HG03175 (cell line): ENCODE results near the gene OST4.
A peak's percentile ranks its signal among the peaks of the same experiment; 100 is the strongest.
"Not testable (repeated sequence)": the region's sequence is repeated elsewhere in the genome, so short reads cannot be mapped to it uniquely, and the experiment has no call there.

ENCODE experiments used
- ATAC-seq: cut with Tn5 transposase; IDR thresholded peaks from one replicate; pipeline ENCODE4 v1.9.1; 2021; ENCODE audit warnings: mild to moderate bottlenecking, moderate library complexity; ENCODE audit not compliant: unreplicated experiment

OST4 gene

DNA sequence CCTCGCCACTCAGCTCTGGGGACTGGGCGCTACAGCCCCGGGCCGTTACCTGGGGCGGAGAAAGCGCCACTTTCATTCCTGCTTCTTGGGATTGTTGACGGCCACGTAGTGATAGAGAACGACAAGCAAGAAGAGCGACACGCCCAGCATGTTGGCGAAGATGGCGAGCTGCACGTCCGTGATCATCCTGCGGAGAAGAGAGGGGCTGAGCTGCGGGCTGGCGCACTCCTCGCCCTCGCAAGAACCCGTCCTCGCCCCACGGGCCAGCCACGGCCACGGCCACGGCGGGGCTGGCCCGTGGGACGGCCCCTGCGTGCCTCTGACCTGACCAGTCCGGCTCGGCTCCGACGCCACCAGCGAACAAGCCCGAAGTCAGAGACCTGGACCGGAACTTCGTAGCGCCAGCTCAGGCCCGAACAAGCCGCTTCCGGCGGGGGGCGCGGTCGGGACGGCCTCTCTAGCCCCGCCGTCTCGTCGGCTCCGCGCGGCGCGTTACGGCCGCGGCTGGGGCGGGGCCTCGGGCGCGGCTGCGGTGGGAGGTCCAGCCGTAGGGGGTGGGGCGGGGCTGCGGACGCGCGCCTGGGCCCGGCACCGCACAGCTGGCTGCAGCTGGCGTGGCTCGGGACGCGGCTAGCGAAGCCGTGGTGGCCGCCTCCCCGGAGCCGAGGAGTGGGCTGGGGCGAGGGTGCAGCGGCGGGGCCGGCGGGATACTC, at the start of gene OST4:
Gene OST4 (minus strand): TSS at position 378 of the 713 bp plus-strand sequence.
- ATAC-seq: peak; percentile 89

DNA sequence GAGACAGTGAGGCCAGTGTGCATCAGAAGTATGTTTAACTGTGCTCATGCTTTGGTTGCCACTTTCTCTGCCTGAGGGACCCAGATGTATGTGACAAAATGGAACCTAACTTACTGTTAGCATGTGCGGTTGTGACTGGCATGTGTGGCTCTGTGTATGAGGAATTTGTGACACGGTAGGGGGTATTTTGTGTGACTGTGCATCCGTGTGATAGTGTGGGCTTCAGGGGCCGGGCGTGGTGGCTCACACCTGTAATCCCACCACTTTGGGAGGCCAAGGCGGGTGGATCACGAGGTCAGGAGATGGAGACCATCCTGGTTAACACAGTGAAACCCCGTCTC, 47.8 kb upstream of the OST4 start:
- not testable (repeated sequence) for ATAC-seq

- no peak for ATAC-seq
Measured at GRCh38 chr2:27118525-27119329, 47.3 kb upstream of the OST4 start, which contains the start of gene CGREF1. Gene CGREF1, minus strand, starts transcription at chr2:27119128. Its CDS starts 14,762 bp downstream, at chr2:27104366.

- ATAC-seq: no peak
Measured at GRCh38 chr2:27117995-27118524, 46.6 kb upstream of the OST4 start.

DNA sequence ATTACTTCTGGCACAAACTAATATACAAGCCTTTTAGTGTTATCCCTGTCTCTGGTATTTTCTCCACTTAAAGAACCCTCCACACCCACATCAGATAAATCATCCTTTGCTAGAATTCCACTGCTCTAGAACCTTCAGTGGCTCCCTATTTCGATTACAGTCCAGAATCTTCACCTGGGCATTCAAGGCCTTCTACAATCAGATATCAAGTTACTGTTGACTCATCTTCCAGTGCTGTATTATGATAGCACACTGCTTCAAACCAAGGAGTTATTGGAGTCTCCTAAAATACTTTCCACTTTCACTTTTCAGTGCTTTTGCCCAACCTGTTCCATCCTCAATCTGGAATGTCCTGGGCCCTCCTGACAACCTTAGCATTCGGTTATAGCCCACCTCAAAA, 44.1 kb upstream of the OST4 start:
- no peak for ATAC-seq

DNA sequence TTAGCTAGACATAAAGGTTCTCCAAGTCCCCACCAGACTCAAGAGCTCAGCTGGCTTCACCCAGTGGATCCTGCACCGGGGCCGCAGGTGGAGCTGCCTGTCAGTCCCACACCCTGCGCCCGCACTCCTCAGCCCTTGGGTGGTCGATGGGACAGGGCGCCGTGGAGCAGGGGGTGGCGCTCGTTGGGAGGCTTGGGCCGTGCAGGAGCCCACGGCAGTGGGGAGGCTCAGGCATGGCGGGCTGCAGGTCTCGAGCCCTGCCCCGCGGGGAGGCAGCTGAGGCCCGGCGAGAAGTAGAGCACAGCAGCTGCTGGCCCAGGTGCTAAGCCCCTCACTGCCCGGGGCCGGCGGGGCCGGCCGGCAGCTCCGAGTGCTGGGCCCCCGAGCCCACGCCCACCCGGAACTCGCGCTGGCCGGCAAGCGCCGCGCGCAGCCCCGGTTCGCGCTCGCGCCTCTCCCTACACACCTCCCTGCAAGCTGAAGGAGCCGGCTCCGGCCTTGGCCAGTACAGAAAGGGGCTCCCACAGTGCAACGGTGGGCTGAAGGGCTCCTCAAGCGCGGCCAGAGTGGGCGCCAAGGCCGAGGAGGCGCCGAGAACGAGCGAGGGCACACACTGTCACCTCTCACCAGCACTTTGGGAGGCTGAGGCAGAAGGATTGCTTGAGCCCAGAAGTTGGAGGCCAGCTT, 40.1 kb upstream of the OST4 start:
- not testable (repeated sequence) for ATAC-seq

DNA sequence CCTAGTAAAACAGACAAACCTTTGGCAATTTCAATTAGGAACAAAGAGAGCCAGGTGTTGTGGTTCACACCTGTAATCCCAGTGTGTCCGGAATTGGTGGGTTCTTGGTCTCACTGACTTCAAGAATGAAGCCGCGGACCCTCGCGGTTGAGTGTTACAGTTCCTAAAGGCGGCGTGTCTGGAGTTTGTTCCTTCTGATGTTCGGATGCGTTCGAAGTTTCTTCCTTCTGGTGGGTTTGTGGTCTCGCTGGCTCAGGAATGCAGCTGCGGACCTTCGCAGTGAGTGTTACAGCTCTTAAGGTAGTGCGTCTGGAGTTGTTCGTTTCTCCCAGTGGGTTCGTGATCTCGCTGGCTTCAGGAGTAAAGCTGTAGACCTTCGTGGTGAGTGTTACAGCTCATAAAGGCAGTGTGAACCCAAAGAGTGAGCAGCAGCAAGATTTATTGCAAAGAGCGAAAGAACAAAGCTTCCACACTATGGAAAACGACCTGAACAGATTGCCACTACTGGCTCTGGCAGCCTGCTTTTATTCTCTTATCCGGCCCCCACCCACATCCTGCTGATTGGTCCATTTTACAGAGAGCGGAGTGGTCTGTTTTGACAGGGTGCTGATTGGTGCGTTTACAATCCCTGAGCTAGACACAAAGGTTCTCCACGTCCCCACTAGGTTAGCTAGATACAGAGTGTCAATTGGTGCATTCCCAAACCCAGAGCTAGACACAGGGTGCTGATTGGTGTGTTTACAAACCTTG, 39.3 kb upstream of the OST4 start:
- not testable (repeated sequence) for ATAC-seq

GRCh38 chr2:27109083-27109482, 37.6 kb upstream of the OST4 start:
- ATAC-seq: no peak

DNA sequence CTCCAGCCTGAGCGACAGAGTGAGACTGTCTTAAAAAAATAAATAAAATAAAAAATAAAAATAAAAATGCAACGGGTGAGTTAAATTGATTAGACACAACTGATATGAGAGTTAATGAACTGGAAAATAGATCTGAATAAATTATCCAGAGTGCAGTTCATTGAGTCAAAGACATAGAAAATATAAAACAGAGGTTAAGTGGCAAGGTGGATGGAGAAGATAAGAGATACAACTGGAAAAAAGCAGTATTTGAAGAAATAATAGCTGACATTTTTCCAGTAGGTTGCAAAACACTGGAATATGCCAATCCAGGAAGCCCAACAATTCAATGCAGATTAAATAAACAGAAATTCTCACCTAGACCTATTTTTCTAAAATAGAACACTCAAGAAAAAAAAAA, 36.8 kb upstream of the OST4 start:
- ATAC-seq: no peak

GRCh38 chr2:27105981-27106380, 34.5 kb upstream of the OST4 start:
- no peak for ATAC-seq

- ATAC-seq: no peak
Measured at GRCh38 chr2:27102329-27102728, 30.9 kb upstream of the OST4 start.

- ATAC-seq: no peak
Measured at GRCh38 chr2:27100036-27100435, 28.6 kb upstream of the OST4 start.

DNA sequence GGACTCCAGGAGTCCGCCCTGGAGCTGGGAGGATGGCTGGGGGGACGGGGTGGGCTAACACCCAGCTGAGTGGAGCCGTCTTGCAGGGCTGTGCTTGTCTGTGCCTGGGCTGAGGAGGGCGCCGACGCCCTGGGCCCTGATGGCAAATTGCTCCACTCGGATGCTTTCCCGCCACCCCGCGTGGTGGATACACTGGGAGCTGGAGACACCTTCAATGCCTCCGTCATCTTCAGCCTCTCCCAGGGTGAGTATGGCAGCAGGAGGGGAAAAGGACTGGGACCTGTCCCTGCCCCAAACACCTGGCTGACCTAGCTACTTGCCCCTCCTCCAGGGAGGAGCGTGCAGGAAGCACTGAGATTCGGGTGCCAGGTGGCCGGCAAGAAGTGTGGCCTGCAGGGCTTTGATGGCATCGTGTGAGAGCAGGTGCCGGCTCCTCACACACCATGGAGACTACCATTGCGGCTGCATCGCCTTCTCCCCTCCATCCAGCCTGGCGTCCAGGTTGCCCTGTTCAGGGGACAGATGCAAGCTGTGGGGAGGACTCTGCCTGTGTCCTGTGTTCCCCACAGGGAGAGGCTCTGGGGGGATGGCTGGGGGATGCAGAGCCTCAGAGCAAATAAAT, 28.0 kb upstream of the OST4 start:
- ATAC-seq: no peak

DNA sequence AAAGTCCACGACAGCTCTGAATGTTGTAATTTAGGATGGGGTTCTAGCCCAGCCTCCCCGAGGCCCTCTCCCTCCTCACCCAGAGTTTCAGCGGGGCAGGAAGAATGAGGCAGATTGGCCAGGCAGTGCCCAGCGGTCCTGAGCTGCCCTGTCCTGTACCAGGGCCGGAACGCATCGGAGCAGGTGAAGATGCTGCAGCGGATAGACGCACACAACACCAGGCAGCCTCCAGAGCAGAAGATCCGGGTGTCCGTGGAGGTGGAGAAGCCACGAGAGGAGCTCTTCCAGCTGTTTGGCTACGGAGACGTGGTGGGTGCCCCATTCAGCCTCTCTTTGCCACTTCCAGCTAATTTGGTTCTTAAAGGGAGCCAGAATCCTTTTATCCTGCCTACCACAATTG, 25.9 kb upstream of the OST4 start:
- ATAC-seq: no peak

- no peak for ATAC-seq
Measured at GRCh38 chr2:27096748-27097297, 25.4 kb upstream of the OST4 start.

- ATAC-seq: no peak
Measured at GRCh38 chr2:27095745-27096651, 24.5 kb upstream of the OST4 start.

DNA sequence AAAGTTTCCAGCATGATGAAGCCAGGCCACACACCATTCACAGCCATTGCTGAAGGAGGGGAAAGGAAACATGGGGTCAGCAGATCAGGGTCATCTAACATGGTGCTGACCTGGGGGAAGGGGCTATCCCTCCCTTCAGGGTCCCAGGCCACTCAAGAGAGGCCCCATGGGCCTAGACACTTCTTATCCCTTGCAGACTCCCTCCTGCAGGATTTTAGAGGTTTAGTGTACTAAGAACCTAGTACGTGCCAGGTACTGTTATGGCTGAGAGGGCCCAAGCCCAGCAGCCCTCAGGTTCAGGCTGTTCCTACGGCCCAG, 23.9 kb upstream of the OST4 start:
- ATAC-seq: no peak

DNA sequence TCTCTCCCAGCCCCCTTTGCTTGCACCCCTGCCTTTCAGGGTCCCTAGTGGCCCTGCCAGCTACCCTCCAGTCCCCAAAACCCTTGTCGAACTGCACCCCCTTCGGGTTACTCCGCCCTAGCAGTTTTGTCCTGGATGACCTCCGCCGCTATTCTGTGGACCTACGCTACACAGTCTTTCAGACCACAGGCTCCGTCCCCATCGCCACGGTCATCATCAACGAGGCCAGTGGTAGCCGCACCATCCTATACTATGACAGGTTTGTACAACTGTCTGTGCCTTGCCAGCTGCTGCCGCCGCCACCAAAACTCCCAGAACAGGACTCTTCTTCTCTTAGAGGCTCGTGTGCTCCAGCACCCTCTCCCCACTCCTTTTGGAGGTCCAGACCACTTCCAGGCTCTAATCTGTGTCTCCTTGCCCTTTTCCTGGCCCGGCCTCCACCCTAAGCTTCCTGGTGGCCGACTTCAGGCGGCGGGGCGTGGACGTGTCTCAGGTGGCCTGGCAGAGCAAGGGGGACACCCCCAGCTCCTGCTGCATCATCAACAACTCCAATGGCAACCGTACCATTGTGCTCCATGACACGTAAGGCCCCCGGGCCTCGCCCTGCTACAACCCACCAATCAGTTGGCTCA, 23.0 kb upstream of the OST4 start:
- ATAC-seq: no peak
